GM19043 (cell line): ENCODE measurements around the gene PDE4B.
"Not testable (repeated sequence)": the region's sequence is repeated elsewhere in the genome, so short reads cannot be mapped to it uniquely, and the experiment has no call there.

Experiments
- ATAC-seq: cut with Tn5 transposase; IDR thresholded peaks from one replicate; pipeline ENCODE4 v1.9.1; 2021; ENCODE audit warnings: low read depth; ENCODE audit not compliant: unreplicated experiment

The PDE4B gene

GRCh38 chr1:66035616-66036245 is 243.0 kb downstream of the PDE4B start:
- no peak for ATAC-seq

- ATAC-seq: no peak
Observed at GRCh38 chr1:66041654-66042053, 249.0 kb downstream of the PDE4B start.

DNA sequence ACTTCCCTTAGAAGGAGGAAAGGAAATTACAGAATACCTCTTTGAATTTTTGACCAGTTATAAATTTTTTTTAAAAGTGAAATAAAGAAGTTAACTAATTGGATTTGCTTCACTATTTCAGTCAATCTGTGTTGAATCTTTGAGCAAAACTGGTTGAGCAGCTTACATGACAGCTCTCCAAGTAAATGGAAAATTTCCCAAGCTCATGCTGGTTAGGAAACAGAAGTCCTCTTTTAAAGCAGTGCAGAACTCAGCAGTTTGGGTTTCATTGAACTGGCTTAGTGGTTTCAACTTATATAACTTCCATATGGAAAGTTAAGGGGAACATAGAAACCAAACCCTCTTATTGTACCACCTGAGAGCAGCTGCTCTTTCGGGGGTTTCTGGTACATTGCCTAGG is 250.5 kb downstream of the PDE4B start:
- no peak for ATAC-seq

- no peak for ATAC-seq
Observed at GRCh38 chr1:66044912-66045311, 252.2 kb downstream of the PDE4B start.

- no peak for ATAC-seq
Observed at GRCh38 chr1:66046415-66046814, 253.7 kb downstream of the PDE4B start.

GRCh38 chr1:66048011-66048410 is 255.3 kb downstream of the PDE4B start:
- ATAC-seq: no peak

- ATAC-seq: no peak
Observed at GRCh38 chr1:66050123-66050522, 257.4 kb downstream of the PDE4B start.

DNA sequence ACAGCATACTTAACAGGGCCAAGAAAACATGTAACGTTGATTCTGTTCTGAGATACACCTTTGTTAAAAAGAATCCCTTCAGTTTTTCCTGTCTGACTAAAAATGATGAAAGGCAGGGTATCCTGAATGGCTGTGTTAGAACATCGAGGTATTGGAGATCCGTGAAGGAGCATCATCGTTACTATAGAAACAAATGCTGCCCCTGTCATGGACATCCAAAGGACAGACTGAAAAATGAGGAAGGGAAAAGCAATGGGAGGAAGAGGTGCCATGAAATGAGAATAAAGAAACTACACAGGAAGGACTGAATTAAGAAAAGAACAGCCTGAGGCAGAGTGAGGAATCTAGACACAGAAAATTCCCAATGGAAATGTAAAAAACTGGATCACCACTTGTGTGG is 257.9 kb downstream of the PDE4B start:
- no peak for ATAC-seq

DNA sequence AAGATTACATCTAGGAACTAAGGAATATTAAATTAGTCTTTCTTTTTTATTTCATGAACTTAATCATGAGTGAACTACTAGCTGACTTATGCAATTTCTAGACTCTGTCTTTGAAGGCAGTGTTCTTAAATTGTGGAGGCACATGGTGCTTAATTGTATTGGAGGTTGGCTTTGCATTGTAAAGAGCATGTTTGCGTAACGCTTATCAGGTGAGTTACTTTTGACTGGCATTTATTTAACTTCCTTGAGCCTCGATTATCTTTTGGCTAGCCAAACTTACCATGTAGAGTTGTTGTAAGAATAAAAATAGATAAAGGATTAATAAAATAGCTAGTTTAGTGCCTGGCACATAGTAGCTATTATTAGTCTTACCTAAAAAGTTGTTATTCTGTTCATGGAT is 262.4 kb downstream of the PDE4B start:
- ATAC-seq: no peak

GRCh38 chr1:66057448-66057847 is 264.8 kb downstream of the PDE4B start:
- not testable (repeated sequence) for ATAC-seq

- ATAC-seq: no peak
Observed at GRCh38 chr1:66058558-66058957, 265.9 kb downstream of the PDE4B start.

- ATAC-seq: not testable (repeated sequence)
Observed at GRCh38 chr1:66067219-66067618, 274.5 kb downstream of the PDE4B start.

DNA sequence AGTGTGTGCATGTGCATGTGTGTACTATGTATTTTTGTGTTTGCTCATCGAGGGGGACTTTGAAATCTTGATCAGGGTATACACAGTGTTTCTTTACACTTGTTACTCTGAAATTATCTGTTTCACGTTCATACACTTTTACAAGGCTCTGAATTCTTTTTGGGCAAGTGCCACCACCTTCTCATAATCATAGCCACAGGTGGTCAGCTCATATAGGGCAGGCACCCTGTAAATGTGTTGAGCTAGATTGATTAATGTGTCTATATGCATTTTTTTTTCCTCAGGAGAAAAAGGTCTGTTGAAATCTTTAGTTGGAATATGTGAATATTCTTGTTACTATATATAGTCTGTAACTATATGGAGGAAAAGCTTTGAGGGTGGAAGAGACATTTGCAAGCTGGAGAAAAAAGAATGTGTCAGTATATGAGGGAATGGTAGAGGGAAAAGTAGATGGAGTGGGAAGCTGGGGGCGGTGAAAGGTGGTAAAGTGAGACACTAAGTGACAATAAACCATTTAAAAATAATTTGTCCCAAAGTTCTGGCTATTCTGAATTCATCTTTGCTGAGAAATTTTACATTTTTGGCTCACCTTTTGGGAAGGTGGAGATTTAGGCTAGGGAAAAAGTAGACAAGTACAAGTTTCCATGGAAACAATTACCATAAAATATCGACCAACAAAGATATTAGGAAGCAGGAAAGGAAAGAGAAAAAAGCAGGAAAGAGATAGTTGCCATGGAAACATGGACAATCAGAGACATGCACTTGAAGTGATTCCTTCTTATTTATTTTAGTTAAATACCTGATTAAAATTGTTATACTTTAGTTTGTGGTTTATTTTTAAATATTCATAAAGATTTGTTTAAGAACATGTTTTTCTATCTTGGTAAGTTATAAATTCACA is 277.5 kb downstream of the PDE4B start:
- ATAC-seq: no peak

DNA sequence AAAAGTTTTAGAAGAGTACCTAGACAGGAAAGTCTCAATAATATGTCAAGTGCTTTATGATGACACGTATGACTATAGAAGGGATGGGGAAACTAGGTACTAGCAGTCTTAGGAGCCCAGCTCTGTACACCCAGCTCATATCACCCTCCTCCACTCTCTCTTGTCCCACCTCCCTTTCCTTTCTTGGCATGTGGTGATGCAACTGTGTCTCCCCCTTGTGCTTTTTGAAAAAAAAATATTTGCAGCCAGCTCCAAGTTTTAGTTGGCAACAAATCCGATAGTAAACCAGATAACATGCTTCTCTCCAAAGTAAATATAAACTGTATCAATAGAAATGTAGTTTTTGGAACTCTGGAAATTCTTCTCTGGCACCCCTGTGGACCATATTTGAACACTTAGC is 280.7 kb downstream of the PDE4B start:
- no peak for ATAC-seq

DNA sequence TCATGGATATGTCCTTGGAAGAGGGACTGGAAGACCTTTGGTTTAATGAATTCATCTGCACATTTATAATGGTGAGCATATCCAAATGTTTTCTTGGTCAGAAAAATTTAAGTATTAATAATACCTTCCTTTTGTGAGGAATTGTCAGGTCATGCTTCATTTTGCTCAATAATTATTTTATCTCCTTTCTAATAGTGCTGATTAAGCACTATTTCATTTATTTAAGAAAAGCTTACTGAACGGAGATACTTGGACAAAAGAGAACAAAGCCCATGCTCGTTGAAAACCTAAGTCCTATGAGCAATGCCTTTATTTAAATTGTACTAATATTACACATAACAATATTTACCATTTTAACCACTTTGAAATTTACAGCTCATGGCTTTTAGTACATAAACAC is 281.5 kb downstream of the PDE4B start:
- no peak for ATAC-seq

DNA sequence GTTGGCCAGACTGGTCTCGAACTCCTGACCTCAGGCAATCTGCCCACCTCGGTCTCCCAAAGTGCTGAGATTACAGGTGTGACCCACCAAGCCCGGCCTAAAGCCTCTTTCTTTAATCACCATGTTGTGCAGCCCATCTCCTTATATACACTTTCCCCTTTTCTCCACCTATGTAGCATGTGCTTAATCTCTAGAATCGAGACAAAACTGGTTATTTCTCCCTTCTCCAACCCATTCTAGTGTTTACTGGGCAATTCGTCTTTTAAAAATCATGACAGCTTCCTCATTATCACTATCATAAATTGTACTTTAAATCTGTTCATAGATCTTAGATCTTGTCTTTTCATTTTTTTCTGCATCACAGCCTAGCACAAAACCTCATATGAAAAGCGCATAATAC is 285.7 kb downstream of the PDE4B start:
- no peak for ATAC-seq

DNA sequence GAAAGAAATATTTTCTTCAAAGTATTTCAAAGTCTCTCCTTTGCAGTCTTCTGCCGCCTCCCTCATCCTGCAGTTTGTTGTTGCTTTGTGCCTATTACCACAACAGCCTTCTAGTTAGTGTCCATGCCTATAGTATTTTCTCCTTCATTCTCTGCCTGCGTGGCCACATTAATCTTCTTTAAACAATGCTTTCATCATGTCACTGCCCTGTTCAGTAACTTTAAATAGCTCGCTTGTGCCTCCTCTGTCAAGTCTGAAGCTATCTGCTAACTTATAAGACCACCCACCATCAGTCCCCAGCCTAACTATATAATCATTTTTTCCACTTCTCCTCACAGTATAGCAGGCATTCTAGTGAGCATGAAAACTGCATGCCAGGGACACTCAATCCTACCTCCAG is 290.3 kb downstream of the PDE4B start:
- ATAC-seq: no peak

DNA sequence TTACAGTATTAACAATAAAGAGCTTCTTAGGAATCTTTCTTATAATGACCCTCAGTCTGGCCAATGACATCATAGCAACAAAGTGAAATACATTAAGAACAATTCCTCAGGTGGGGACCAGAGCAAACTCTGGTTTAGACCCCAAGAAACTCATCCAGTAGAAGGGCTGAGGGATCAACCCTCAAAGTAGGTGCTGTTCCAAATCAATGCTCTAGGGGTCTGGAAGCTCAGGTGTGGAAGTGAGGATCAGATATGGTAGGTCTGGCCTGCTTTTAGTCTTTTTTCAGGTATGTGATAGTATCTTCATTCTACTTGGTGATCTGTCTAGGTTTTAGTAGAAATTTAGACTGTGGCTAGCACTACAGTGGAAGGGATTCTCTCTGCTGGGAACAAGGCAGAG is 291.7 kb downstream of the PDE4B start:
- ATAC-seq: no peak

DNA sequence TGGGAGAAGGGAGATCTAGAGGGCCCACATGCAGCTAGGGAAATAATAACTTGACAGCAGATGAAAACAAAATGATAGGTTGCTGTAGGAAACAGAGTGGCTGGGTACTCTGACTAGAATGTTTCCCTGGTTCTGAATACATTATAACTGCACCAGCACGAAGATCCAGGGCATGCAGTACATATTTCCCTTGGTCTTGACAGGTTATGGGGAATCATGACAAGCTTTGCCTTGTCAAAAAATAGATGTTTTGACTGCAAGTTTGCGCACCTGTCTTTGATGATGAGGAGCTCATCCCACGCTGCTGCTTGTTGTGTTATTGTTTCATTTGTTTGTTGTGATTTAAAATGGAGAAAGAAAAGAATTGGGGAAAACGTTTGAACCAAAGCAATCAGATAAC is 292.9 kb downstream of the PDE4B start:
- ATAC-seq: no peak

DNA sequence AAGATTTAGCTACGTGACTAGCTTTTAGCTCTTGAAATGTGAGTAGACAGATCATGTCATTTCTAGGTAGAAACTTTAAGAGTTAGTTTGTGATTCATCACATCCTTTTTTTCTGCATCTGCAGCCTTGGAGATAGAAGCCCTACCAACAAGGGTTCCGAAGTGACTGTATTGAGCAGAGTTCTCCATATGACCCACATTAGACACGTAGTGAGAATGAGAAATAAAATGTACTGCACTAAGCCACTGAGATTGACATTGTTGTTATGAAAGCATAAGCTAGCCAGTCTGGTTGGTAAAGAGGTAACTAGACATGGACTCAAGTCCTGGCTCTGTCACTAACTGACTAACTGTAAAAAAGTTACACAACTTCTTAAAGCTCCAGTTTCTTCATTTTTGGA is 296.1 kb downstream of the PDE4B start:
- ATAC-seq: no peak

- no peak for ATAC-seq
Observed at GRCh38 chr1:66090859-66091457, 298.3 kb downstream of the PDE4B start.

- no peak for ATAC-seq
Observed at GRCh38 chr1:66095190-66095589, 302.5 kb downstream of the PDE4B start.
